ENCODE measurements around the gene TACC2. TPM values are rescaled to one million over a fixed set of nuclear protein-coding genes. Genes with fewer than 3 reads are reported as not detected.
A peak's percentile ranks its signal among the peaks of the same experiment; 100 is the strongest.

Gene TACC2
- total RNA-seq, 1 donor from 2014 or later, result 349 TPM

- intact Hi-C loops (cut with DNase I), result no loop called here
- DNase-seq (no peak), ATAC-seq (ENCODE audit: poor library complexity) (no peak)
These were observed 224.4 kb downstream of the TACC2 start for GRCh38 chr10:122213364-122213763.

- ATAC-seq (ENCODE audit: poor library complexity), result peak; percentile 31
- intact Hi-C loops (cut with DNase I), result no loop called here
- DNase-seq, result no peak
These were observed 224.8 kb downstream of the TACC2 start for GRCh38 chr10:122213766-122214165.

GRCh38 chr10:122216047-122216446, 227.1 kb downstream of the TACC2 start:
- no peak for DNase-seq
- no peak for ATAC-seq (ENCODE audit: poor library complexity)
- intact Hi-C loops (cut with DNase I), result no loop called here

GRCh38 chr10:122219340-122219739, 230.4 kb downstream of the TACC2 start:
- no peak for DNase-seq
- ATAC-seq (ENCODE audit: poor library complexity), result no peak
- intact Hi-C loops (cut with DNase I), result no loop called here

GRCh38 chr10:122220736-122221135, 231.8 kb downstream of the TACC2 start:
- DNase-seq, result no peak
- no peak for ATAC-seq (ENCODE audit: poor library complexity)
- intact Hi-C loops (cut with DNase I), result no loop called here

- DNase-seq (no peak), ATAC-seq (ENCODE audit: poor library complexity) (peak; percentile 20)
- intact Hi-C loops (cut with DNase I), result no loop called here
These were observed 233.0 kb downstream of the TACC2 start for GRCh38 chr10:122221958-122222357.

- no peak for DNase-seq
- intact Hi-C loops (cut with DNase I), result no loop called here
- ATAC-seq (ENCODE audit: poor library complexity), result no peak
These were observed 233.7 kb downstream of the TACC2 start for GRCh38 chr10:122222638-122223037.

- DNase-seq (no peak), ATAC-seq (ENCODE audit: poor library complexity) (no peak)
- intact Hi-C loops (cut with DNase I), result no loop called here
These were observed 235.2 kb downstream of the TACC2 start for GRCh38 chr10:122224159-122224558.

- DNase-seq (no peak), ATAC-seq (ENCODE audit: poor library complexity) (no peak)
- intact Hi-C loops (cut with DNase I), result no loop called here
These were observed 236.4 kb downstream of the TACC2 start for GRCh38 chr10:122225330-122225729.

- ATAC-seq (ENCODE audit: poor library complexity) (peak; percentile 11), DNase-seq (no peak)
- intact Hi-C loops (cut with DNase I), result no loop called here
These were observed 238.8 kb downstream of the TACC2 start for GRCh38 chr10:122227754-122228153.

GRCh38 chr10:122229666-122230065, 240.7 kb downstream of the TACC2 start:
- no peak for DNase-seq
- intact Hi-C loops (cut with DNase I), result no loop called here
- no peak for ATAC-seq (ENCODE audit: poor library complexity)

GRCh38 chr10:122230222-122230621, 241.3 kb downstream of the TACC2 start:
- intact Hi-C loops (cut with DNase I), result no loop called here
- DNase-seq (no peak), ATAC-seq (ENCODE audit: poor library complexity) (no peak)

- ATAC-seq (ENCODE audit: poor library complexity) (no peak), DNase-seq (no peak)
- intact Hi-C loops (cut with DNase I), result no loop called here
These were observed 243.8 kb downstream of the TACC2 start for GRCh38 chr10:122232769-122233168.

GRCh38 chr10:122233857-122234348, 244.9 kb downstream of the TACC2 start:
- peak; percentile 77 for DNase-seq
- ATAC-seq (ENCODE audit: poor library complexity), result peak; percentile 80
- intact Hi-C loops (cut with DNase I), result no loop called here

- intact Hi-C loops (cut with DNase I), result no loop called here
- ATAC-seq (ENCODE audit: poor library complexity), result no peak
- no peak for DNase-seq
These were observed 245.5 kb downstream of the TACC2 start for GRCh38 chr10:122234416-122234815.

- intact Hi-C loops (cut with DNase I), result no loop called here
- DNase-seq, result no peak
- no peak for ATAC-seq (ENCODE audit: poor library complexity)
These were observed 247.8 kb downstream of the TACC2 start for GRCh38 chr10:122236690-122237306.

GRCh38 chr10:122237331-122237990, 248.5 kb downstream of the TACC2 start:
- no peak for ATAC-seq (ENCODE audit: poor library complexity)
- no peak for DNase-seq
- intact Hi-C loops (cut with DNase I), result no loop called here

GRCh38 chr10:122239578-122240257, 250.8 kb downstream of the TACC2 start:
- ATAC-seq (ENCODE audit: poor library complexity) (no peak), DNase-seq (no peak)
- intact Hi-C loops (cut with DNase I), result no loop called here

- intact Hi-C loops (cut with DNase I), result no loop called here
- ATAC-seq (ENCODE audit: poor library complexity), result no peak
- DNase-seq, result no peak
These were observed 251.4 kb downstream of the TACC2 start for GRCh38 chr10:122240401-122240800.

- ATAC-seq (ENCODE audit: poor library complexity) (no peak), DNase-seq (no peak)
- intact Hi-C loops (cut with DNase I), result no loop called here
These were observed 252.9 kb downstream of the TACC2 start for GRCh38 chr10:122241836-122242235.

Measured in Right ventricle myocardium superior (tissue), 1 donor.